Coronary artery (tissue), 2 donors: ENCODE results near the gene CORO2B.

ENCODE experiments used
- DNase-seq: peaks from one replicate; pipeline ENCODE4 v3.0.0-alpha.2; 2017; ENCODE audit warnings: low spot score
- H3K27ac ChIP-seq, 2 donors: fragments of 200-600 bp; sonication (generic); one replicate each; pipeline ENCODE4 v1.5.1; 2016 to 2019
- H3K4me3 ChIP-seq: fragments of 200-600 bp; sonication (generic); 2 replicates; pipeline ENCODE4 v1.5.1; 2016; ENCODE audit warnings: mild to moderate bottlenecking, moderate library complexity
- CTCF ChIP-seq: fragments of 200-600 bp; sonication (generic); IDR thresholded peaks from one replicate; pipeline ENCODE4 v1.5.1; 2019; ENCODE audit warnings: antibody characterized with exemption

CORO2B gene

DNA sequence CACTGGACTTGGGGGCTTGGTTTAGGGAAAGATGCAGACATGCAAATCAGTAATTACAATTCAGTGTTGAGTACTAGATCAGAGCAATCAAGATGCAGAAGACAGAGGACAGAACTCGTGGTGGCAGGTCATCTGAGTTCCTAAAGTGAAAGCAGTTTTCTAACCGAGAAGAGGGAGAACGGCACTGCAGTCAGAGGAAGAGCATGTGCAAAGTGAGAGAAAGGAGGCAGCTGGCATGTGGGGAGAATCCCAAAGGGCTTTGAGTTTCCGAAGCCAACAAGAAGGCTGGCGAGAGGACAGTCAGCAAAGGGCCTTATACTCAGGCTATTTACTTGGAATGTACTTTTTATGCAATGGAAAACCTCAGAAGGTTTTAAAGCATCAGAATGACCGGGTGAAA, 154.9 kb downstream of the CORO2B start:
- no peak for TF ChIP-seq CTCF
- no peak overlapping the region for H3K4me3 ChIP-seq
- DNase-seq: no peak
- H3K27ac ChIP-seq: no peak overlapping the region

- TF ChIP-seq CTCF: no peak
- DNase-seq: no peak
- Histone ChIP-seq H3K27ac (no peak overlapping the region), H3K4me3 (no peak overlapping the region)
Observed at GRCh38 chr15:68734352-68734751, 155.6 kb downstream of the CORO2B start.

DNA sequence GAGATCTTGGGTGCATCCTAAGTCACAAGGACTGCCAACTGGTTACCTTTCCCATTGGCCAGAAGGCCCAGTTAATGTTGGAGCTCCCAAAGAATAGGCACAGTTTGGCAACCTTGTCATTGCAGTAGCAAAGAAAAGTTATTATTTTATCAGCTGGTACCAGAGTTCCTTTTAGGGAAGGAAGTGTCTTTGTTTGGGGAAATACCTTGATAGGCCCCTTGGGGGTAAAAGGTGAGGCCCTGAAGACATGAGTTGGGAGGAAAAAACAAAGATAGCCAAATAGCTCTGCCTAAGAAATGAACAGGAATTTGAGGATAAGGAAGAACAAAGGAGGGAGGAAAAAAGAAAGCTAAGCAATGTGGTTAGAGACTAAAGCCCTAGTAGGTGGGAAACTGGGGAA, 156.1 kb downstream of the CORO2B start:
- H3K27ac ChIP-seq: no peak overlapping the region
- TF ChIP-seq CTCF: no peak
- no peak overlapping the region for H3K4me3 ChIP-seq
- no peak for DNase-seq

DNA sequence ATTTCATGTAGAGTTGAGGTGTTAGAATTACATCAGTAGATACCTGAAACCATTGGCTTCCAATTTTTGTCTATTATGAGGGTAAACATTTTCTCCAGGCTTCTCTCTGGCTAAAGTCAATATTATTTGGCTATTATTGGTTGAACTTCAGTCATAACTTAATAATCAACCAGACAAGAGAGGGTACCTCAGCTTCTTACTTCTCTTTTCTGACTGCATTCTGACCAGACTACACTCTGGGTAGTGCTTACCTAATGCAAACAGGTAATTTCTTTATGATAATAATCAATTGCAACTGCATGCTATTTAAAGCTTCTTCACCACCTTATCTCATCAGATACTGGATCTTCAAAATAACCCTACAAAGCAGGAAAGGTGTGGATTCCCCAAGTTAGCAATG, 156.8 kb downstream of the CORO2B start:
- TF ChIP-seq CTCF: no peak
- Histone ChIP-seq H3K27ac (no peak overlapping the region), H3K4me3 (no peak overlapping the region)
- no peak for DNase-seq

GRCh38 chr15:68739390-68740080, 160.7 kb downstream of the CORO2B start:
- no peak for TF ChIP-seq CTCF
- no peak overlapping the region for H3K4me3 ChIP-seq
- no peak overlapping the region for H3K27ac ChIP-seq
- DNase-seq: no peak

DNA sequence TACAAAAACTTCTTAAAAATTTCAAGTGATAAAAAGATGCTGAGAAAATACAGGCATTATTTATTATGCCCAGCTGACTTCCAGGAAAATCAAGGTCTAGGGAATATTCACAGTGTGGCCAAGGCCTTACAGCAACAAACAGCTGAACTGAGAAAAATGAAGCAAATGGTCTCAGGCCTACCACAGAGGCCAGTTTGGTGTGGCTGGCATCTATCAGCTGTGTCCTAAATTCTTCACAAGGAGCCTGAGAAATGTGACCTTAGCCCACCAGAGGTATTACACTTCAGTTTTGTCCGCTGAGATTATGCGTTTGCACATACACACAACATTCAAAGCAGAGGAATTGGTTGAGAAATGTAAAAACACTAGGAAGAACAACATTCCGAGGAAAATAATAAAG, 164.5 kb downstream of the CORO2B start:
- H3K4me3 ChIP-seq: no peak overlapping the region
- DNase-seq: no peak
- no peak overlapping the region for H3K27ac ChIP-seq
- TF ChIP-seq CTCF: no peak

DNA sequence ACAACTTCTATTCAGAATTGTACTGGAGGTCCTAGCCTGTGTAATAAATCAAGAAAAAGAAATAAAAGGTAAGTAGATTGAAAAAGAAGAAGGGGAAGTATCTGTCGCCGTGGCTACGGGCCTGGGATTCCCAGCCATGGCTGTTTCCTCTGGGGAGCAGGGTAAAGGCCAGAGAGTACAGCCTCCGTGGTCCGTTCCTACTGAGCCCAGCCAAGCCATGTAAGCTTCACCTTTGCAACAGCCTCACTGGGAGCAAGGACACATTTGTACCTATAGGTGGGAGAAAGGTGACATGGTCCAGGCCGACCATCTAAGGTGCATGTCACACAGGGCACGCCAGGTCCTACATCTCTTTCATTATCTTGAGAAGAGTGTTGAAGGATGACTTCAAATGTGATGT, 170.6 kb downstream of the CORO2B start:
- H3K4me3 ChIP-seq: no peak overlapping the region
- no peak overlapping the region for H3K27ac ChIP-seq
- TF ChIP-seq CTCF: no peak
- DNase-seq: no peak
